KMS-11 (cell line): Measurements from ENCODE around the gene IGLL5.

ENCODE experiments used
- H2AFZ ChIP-seq: fragments of 200-600 bp; sonication (generic); 2 replicates; pipeline ENCODE4 v1.6.1; 2016; ENCODE audit warnings: antibody characterized with exemption, mixed run types, low read depth
- H3K27ac ChIP-seq: fragments of 200-600 bp; sonication (generic); 2 replicates; pipeline ENCODE4 v1.6.1; 2016; ENCODE audit warnings: mild to moderate bottlenecking, mixed run types
- H3K27me3 ChIP-seq: fragments of 200-600 bp; sonication (generic); 2 replicates; pipeline ENCODE4 v1.6.1; 2017; ENCODE audit warnings: mild to moderate bottlenecking, low read depth, mixed run types, moderate library complexity; ENCODE audit not compliant: insufficient read depth
- H3K36me3 ChIP-seq: fragments of 200-600 bp; sonication (generic); 2 replicates; pipeline ENCODE4 v1.6.1; 2017; ENCODE audit warnings: mild to moderate bottlenecking, mixed run types; ENCODE audit not compliant: insufficient read depth
- H3K4me1 ChIP-seq: fragments of 200-600 bp; sonication (generic); 2 replicates; pipeline ENCODE4 v1.6.1; 2016; ENCODE audit warnings: mild to moderate bottlenecking, low read depth, mixed run types; ENCODE audit not compliant: poor library complexity, severe bottlenecking
- H3K4me2 ChIP-seq: fragments of 200-600 bp; sonication (generic); 2 replicates; pipeline ENCODE4 v1.7.0; 2016; ENCODE audit warnings: mild to moderate bottlenecking, mixed run types
- H3K4me3 ChIP-seq: fragments of 200-600 bp; sonication (generic); IDR thresholded peaks from 2 replicates; pipeline ENCODE4 v1.6.1; 2017; ENCODE audit warnings: low read depth, low read length, mixed read lengths; ENCODE audit not compliant: insufficient read depth
- H3K79me2 ChIP-seq: fragments of 200-600 bp; sonication (generic); 2 replicates; pipeline ENCODE4 v1.6.1; 2016; ENCODE audit warnings: low read depth, mixed run types; ENCODE audit not compliant: insufficient read depth
- H3K9ac ChIP-seq: fragments of 200-600 bp; sonication (generic); 2 replicates; pipeline ENCODE4 v1.6.1; 2016; ENCODE audit warnings: mild to moderate bottlenecking, mixed run types
- H4K20me1 ChIP-seq: fragments of 200-600 bp; sonication (generic); 2 replicates; pipeline ENCODE4 v1.6.1; 2016; ENCODE audit warnings: mild to moderate bottlenecking, mixed run types; ENCODE audit not compliant: insufficient read depth
- TF ChIP-seq, protein P1 (sequence below): fragments of 200-600 bp; sonication (generic); conservative IDR thresholded peaks from 2 replicates; pipeline ENCODE4 v1.6.1; 2017; ENCODE audit warnings: low read depth, mild to moderate bottlenecking, antibody characterized with exemption, low read length, moderate library complexity, mixed read lengths

IGLL5 gene

DNA sequence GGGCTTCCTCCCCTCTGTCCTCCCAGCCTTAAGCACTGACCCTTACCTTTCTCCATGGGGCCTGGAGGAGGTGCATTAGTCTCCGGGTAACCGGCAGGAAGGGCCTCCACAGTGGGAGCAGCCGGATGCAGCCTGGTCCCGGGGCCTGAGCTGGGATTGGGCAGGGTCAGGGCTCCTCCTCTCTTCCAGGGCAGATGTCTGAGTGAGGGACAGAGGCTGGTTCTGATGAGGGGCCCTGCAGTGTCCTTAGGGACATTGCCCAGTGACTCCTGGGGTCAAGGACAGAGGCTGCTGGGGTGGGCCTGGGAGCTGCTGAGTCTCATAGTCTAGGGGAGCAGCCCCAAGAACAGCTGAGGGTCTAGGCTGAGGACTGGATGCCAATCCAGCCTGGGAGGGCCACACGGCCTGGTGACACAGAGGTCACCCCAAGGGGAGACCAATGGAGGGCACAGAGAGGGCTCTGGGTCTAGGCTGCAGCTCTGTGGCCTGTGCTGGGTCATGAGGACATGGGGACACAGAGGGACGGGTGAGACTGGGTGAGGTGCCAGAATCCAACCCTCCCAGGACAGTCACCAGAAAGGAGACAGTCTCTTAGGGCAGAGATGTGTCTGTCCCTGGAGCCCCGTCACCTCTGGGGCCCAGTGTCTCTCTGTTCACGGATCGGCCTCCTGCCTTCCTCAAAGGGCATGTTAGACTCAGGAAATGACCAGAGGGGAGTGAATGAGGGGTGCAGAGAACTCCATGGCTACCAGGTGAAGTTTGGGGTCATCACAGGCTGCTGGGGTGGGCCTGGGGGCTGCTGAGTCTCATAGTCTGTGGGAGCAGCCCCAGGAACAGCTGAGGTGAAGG is 6.5 kb downstream of the IGLL5 start:
- Histone ChIP-seq H3K4me3 (no peak overlapping the region), H3K4me1 (peaks cover 33% of the 10 kb centered on the region), H3K4me2 (no peak overlapping the region), H3K79me2 (peaks cover 4% of the 10 kb centered on the region; the same call in 1 of the 2 replicates), H3K27me3 (no peaks in the 10 kb centered on the region; the same call in 1 of the 2 replicates), H3K36me3 (no peaks in the 10 kb centered on the region), H3K27ac (peak overlapping the region; percentile 40), H4K20me1 (no peaks in the 10 kb centered on the region), H2AFZ (no peak overlapping the region), H3K9ac (no peak overlapping the region)
- TF ChIP-seq, protein P1, sequence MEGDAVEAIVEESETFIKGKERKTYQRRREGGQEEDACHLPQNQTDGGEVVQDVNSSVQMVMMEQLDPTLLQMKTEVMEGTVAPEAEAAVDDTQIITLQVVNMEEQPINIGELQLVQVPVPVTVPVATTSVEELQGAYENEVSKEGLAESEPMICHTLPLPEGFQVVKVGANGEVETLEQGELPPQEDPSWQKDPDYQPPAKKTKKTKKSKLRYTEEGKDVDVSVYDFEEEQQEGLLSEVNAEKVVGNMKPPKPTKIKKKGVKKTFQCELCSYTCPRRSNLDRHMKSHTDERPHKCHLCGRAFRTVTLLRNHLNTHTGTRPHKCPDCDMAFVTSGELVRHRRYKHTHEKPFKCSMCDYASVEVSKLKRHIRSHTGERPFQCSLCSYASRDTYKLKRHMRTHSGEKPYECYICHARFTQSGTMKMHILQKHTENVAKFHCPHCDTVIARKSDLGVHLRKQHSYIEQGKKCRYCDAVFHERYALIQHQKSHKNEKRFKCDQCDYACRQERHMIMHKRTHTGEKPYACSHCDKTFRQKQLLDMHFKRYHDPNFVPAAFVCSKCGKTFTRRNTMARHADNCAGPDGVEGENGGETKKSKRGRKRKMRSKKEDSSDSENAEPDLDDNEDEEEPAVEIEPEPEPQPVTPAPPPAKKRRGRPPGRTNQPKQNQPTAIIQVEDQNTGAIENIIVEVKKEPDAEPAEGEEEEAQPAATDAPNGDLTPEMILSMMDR, result no peak

DNA sequence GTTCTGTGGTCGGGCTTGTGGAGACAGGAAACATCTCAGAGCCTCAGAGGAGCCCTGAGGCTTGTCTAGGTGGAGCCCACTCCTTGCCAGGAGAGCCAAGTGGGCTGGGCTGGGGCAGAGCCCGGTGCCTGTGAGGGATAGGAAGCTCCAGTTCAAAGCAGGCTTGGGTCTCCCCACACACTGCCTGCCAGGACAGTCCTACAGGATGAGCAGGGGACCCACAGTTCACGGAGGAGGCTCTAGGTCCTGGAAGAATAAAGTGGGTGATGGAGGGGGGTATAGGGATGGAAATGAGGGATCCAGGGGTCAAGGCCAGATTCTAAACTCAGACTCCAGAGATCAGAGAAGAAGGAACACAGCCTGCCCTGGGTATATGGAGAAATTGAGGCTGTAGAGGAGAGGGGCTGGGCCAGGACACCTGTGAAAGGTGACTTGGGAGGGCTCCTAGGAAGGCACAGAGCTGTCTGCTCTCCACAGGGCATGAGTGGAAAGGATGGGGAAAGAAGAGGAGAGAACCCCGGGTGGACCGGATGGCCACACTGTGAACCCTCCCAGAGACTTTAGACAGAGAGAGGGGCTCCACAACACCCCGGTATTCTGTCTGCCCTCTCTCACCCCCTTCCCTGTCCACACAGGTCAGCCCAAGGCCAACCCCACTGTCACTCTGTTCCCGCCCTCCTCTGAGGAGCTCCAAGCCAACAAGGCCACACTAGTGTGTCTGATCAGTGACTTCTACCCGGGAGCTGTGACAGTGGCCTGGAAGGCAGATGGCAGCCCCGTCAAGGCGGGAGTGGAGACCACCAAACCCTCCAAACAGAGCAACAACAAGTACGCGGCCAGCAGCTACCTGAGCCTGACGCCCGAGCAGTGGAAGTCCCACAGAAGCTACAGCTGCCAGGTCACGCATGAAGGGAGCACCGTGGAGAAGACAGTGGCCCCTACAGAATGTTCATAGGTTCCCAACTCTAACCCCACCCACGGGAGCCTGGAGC is 7.4 kb downstream of the IGLL5 start:
- Histone ChIP-seq H3K27me3 (no peaks in the 10 kb centered on the region; the same call in 1 of the 2 replicates), H3K4me1 (peaks cover 33% of the 10 kb centered on the region), H3K9ac (no peak overlapping the region), H3K27ac (peak overlapping the region; percentile 40), H3K79me2 (peaks cover 4% of the 10 kb centered on the region; the same call in 1 of the 2 replicates), H3K4me2 (no peak overlapping the region), H3K36me3 (no peaks in the 10 kb centered on the region), H4K20me1 (no peaks in the 10 kb centered on the region), H2AFZ (no peak overlapping the region), H3K4me3 (no peak overlapping the region)
- TF ChIP-seq, protein P1, result no peak

DNA sequence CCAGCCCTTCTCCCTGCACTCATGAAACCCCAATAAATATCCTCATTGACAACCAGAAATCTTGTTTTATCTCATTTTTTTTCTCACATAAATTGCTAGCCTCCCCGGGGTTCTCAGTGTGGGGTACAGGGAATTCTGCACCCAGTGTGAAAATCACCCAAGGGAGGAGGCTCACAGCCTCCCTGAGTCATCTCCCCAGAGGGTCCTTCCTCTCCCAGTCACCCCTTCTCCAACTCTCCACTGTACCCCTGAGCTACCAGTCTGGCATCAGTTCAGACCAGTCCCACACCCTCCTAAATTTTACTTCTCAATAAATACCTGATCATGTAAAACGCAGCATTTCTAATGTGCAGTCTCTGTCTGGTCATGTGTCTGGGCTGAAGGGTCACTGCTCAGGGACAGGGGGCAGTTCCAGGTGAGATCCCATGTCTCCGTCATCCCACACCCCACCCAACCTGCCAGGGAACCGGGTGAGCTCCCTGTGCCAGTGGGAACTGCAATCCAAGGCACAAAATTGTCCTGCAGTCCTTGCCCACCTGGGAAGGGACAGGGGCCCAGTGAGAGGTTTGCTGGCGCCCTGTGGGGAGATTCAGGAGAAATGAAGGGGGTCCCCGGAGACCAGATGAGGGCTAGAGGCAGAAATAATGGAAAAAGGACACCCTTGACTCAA is 8.3 kb downstream of the IGLL5 start:
- no peak overlapping the region for H3K9ac ChIP-seq
- H3K4me1 ChIP-seq, result peaks cover 33% of the 10 kb centered on the region
- no peaks in the 10 kb centered on the region for H4K20me1 ChIP-seq

More for the DNA sequence above, 8.3 kb downstream of the IGLL5 start:
- no peak overlapping the region for H3K4me3 ChIP-seq
- no peak overlapping the region for H3K27ac ChIP-seq
- 0 out of 2 replicates have a peak, but pooled peaks cover 4% of the 10 kb centered on the region for H3K79me2 ChIP-seq
- no peak overlapping the region for H3K4me2 ChIP-seq
- H2AFZ ChIP-seq, result no peak overlapping the region
- H3K36me3 ChIP-seq, result no peaks in the 10 kb centered on the region
- H3K27me3 ChIP-seq, result no peaks in the 10 kb centered on the region; the same call in 1 of the 2 replicates
- TF ChIP-seq, protein P1, result no peak
